ENCODE results near the gene CDH6.

GRCh38 chr5:31251032-31251431, 57.5 kb downstream of the CDH6 start:
- TF ChIP-seq CTCF (IDR thresholded peaks at IDR 0.05) (no peak), POLR2AphosphoS5 (IDR thresholded peaks at IDR 0.05) (no peak), POLR2A (IDR thresholded peaks at IDR 0.05) (no peak), EP300 (IDR thresholded peaks at IDR 0.05) (no peak)
